ENCODE results near the gene VAPA.

The VAPA gene

GRCh38 chr18:9924371-9924943 lies 10.6 kb downstream of the VAPA start:
- Histone ChIP-seq H3K27me3 (ENCODE audit: insufficient read depth, low read depth) (no peaks in the 10 kb centered on the region), H3K36me3 (ENCODE audit: insufficient read depth) (no peaks in the 10 kb centered on the region), H3K27ac (no peak overlapping the region), H2AFZ (ENCODE audit: low read depth) (no peak overlapping the region), H3K4me2 (no peak overlapping the region), H3K79me2 (ENCODE audit: insufficient read depth, low read depth) (peaks cover 100% of the 10 kb centered on the region), H3K4me1 (ENCODE audit: low read depth, poor library complexity, severe bottlenecking) (peaks cover 85% of the 10 kb centered on the region), H3K4me3 (IDR thresholded peaks at IDR 0.05; ENCODE audit: insufficient read depth, low read depth, low read length) (no peak overlapping the region), H3K9ac (no peak overlapping the region), H4K20me1 (ENCODE audit: insufficient read depth) (peaks cover 83% of the 10 kb centered on the region)
- no peak for TF ChIP-seq CTCF (conservative IDR thresholded peaks at IDR 0.05; ENCODE audit: low read depth, low read length)

GRCh38 chr18:9925369-9925768 lies 11.6 kb downstream of the VAPA start:
- Histone ChIP-seq H3K36me3 (ENCODE audit: insufficient read depth) (no peaks in the 10 kb centered on the region), H3K4me1 (ENCODE audit: low read depth, poor library complexity, severe bottlenecking) (peaks cover 82% of the 10 kb centered on the region), H3K9ac (no peak overlapping the region), H2AFZ (ENCODE audit: low read depth) (no peak overlapping the region), H3K27ac (no peak overlapping the region), H3K4me2 (no peak overlapping the region), H3K79me2 (ENCODE audit: insufficient read depth, low read depth) (peaks cover 100% of the 10 kb centered on the region), H3K27me3 (ENCODE audit: insufficient read depth, low read depth) (no peaks in the 10 kb centered on the region), H3K4me3 (IDR thresholded peaks at IDR 0.05; ENCODE audit: insufficient read depth, low read depth, low read length) (no peak overlapping the region), H4K20me1 (ENCODE audit: insufficient read depth) (peaks cover 86% of the 10 kb centered on the region)
- no peak for TF ChIP-seq CTCF (conservative IDR thresholded peaks at IDR 0.05; ENCODE audit: low read depth, low read length)

GRCh38 chr18:9925795-9926194 lies 12.0 kb downstream of the VAPA start:
- no peak overlapping the region for H3K27ac ChIP-seq
- H3K4me1 ChIP-seq (ENCODE audit: low read depth, poor library complexity, severe bottlenecking): peaks cover 78% of the 10 kb centered on the region

GRCh38 chr18:9926223-9926894 lies 12.5 kb downstream of the VAPA start:
- no peak overlapping the region for H3K4me3 ChIP-seq (IDR thresholded peaks at IDR 0.05; ENCODE audit: insufficient read depth, low read depth, low read length)
- H3K4me1 ChIP-seq (ENCODE audit: low read depth, poor library complexity, severe bottlenecking): peaks cover 72% of the 10 kb centered on the region
- H3K79me2 ChIP-seq (ENCODE audit: insufficient read depth, low read depth): peaks cover 100% of the 10 kb centered on the region
- no peak for TF ChIP-seq CTCF (conservative IDR thresholded peaks at IDR 0.05; ENCODE audit: low read depth, low read length)
- no peak overlapping the region; the same call in 1 of the 2 replicates for H3K27ac ChIP-seq
- peaks cover 77% of the 10 kb centered on the region for H4K20me1 ChIP-seq (ENCODE audit: insufficient read depth)
- H2AFZ ChIP-seq (ENCODE audit: low read depth): no peak overlapping the region
- H3K36me3 ChIP-seq (ENCODE audit: insufficient read depth): no peaks in the 10 kb centered on the region
- no peak overlapping the region for H3K9ac ChIP-seq
- no peak overlapping the region for H3K4me2 ChIP-seq
- H3K27me3 ChIP-seq (ENCODE audit: insufficient read depth, low read depth): no peaks in the 10 kb centered on the region

More at GRCh38 chr18:9925795-9926194, 12.0 kb downstream of the VAPA start:
- TF ChIP-seq CTCF (conservative IDR thresholded peaks at IDR 0.05; ENCODE audit: low read depth, low read length): no peak
- H3K9ac ChIP-seq: no peak overlapping the region
- no peaks in the 10 kb centered on the region for H3K36me3 ChIP-seq (ENCODE audit: insufficient read depth)
- H3K79me2 ChIP-seq (ENCODE audit: insufficient read depth, low read depth): peaks cover 100% of the 10 kb centered on the region
- no peak overlapping the region for H3K4me3 ChIP-seq (IDR thresholded peaks at IDR 0.05; ENCODE audit: insufficient read depth, low read depth, low read length)
- H2AFZ ChIP-seq (ENCODE audit: low read depth): no peak overlapping the region
- no peaks in the 10 kb centered on the region for H3K27me3 ChIP-seq (ENCODE audit: insufficient read depth, low read depth)
- peaks cover 82% of the 10 kb centered on the region for H4K20me1 ChIP-seq (ENCODE audit: insufficient read depth)
- no peak overlapping the region for H3K4me2 ChIP-seq

Measured in KMS-11 (cell line).